Measurements from ENCODE around the gene BOLA2.
"Not testable (repeated sequence)": the region's sequence is repeated elsewhere in the genome, so short reads cannot be mapped to it uniquely, and the experiment has no call there.

Gene BOLA2

GRCh38 chr16:29454269-29454668 lies at the start of gene BOLA2, which contains the start of gene SLX1B:
BOLA2 (minus strand) TSS chr16:29454351; CDS start chr16:29454253, 98 bp downstream.
SLX1B (plus strand) TSS chr16:29454533.
- DNase-seq: not testable (repeated sequence)

GRCh38 chr16:29482276-29482675 lies 28.1 kb upstream of the BOLA2 start:
- DNase-seq: not testable (repeated sequence)

GRCh38 chr16:29472065-29472464 lies 17.9 kb upstream of the BOLA2 start:
- DNase-seq: not testable (repeated sequence)

GRCh38 chr16:29469660-29470059 lies 15.5 kb upstream of the BOLA2 start:
- not testable (repeated sequence) for DNase-seq

- DNase-seq: not testable (repeated sequence)
Measured at GRCh38 chr16:29467654-29468366, 13.7 kb upstream of the BOLA2 start.

- not testable (repeated sequence) for DNase-seq
Measured at GRCh38 chr16:29466904-29467303, 12.8 kb upstream of the BOLA2 start.

- not testable (repeated sequence) for DNase-seq
Measured at GRCh38 chr16:29465985-29466824, 12.1 kb upstream of the BOLA2 start.

GRCh38 chr16:29460647-29461030 lies 6.5 kb upstream of the BOLA2 start:
- DNase-seq: not testable (repeated sequence)

- DNase-seq: not testable (repeated sequence)
Measured at GRCh38 chr16:29459706-29460646, 5.8 kb upstream of the BOLA2 start, which contains the start of gene SULT1A4. SULT1A4 (plus strand) TSS chr16:29459913; CDS start chr16:29461386, 1,473 bp downstream.

GRCh38 chr16:29457660-29458059 lies 3.5 kb upstream of the BOLA2 start:
- not testable (repeated sequence) for DNase-seq

- not testable (repeated sequence) for DNase-seq
Measured at GRCh38 chr16:29454828-29455227, 677 bp upstream of the BOLA2 start.

- DNase-seq: not testable (repeated sequence)
Measured at GRCh38 chr16:29453754-29454153, 397 bp downstream of the BOLA2 start.

GRCh38 chr16:29425390-29425789 lies 28.8 kb downstream of the BOLA2 start:
- not testable (repeated sequence) for DNase-seq

- DNase-seq: not testable (repeated sequence)
Measured at GRCh38 chr16:29423587-29423986, 30.6 kb downstream of the BOLA2 start.

GRCh38 chr16:29405249-29405648 lies 48.9 kb downstream of the BOLA2 start:
- not testable (repeated sequence) for DNase-seq
